Esophagus mucosa (tissue), 1 donor: Measurements from ENCODE around the gene STXBP2. TPM values are rescaled to one million over a fixed set of nuclear protein-coding genes. Genes with fewer than 3 reads are reported as not detected.
A peak's percentile ranks its signal among the peaks of the same experiment; 100 is the strongest.

Source experiments
- ATAC-seq: fragments of 200-7000 bp; cut with Tn5 transposase; one replicate; pipeline ENCODE4 v1.9.1; 2020
- total RNA-seq: library from RNA; stranded (reverse); gene quantifications from one replicate; pipeline ENCODE4 v1.2.4, GENCODE V29; 2023
- donor health status: DM: yes; HTN: yes; CAD: no.

Gene STXBP2
- total RNA-seq, 1 donor from 2014 or later: 62.7 TPM

DNA sequence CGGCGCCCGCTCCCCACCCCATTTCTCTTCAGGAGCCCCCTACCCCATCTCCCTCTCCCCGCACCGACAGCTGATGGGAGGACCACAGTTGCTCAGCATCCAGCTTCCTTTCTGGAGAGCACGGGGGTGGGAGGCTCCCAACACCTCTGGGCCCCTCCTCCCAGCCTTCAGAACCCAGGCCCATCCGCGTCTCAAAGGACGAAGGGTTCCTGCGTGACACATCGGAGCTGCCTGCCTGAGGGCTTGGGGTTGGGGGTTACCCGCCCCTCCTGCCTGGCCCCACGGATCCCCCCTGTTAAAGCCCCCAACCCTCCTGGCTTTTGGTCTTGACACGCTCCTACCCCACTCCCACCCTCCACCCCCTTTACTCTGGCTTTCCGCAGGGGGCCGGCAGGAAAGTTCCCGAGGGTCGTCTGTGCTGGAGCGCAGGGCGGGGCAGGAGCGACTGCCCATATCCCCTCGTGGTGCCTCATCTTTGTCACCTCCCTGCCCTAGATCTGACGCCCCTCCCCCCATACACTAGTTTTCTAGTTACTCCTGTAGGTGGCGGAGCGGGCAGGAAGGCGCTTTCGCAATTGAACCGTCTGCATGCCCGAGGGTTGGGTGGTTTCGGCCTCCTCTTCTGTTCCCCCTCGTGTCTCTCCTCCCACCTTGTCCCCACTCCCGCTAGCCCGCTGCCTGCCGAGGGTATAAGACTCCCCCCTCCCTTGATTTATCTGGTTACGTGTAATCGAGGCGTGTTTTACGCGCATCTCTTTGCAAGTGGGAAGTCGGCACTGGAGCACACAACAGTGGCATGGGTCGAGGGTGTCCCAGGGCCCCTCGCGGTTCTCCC lies 44.6 kb downstream of the STXBP2 start:
- peak; percentile 56 for ATAC-seq

DNA sequence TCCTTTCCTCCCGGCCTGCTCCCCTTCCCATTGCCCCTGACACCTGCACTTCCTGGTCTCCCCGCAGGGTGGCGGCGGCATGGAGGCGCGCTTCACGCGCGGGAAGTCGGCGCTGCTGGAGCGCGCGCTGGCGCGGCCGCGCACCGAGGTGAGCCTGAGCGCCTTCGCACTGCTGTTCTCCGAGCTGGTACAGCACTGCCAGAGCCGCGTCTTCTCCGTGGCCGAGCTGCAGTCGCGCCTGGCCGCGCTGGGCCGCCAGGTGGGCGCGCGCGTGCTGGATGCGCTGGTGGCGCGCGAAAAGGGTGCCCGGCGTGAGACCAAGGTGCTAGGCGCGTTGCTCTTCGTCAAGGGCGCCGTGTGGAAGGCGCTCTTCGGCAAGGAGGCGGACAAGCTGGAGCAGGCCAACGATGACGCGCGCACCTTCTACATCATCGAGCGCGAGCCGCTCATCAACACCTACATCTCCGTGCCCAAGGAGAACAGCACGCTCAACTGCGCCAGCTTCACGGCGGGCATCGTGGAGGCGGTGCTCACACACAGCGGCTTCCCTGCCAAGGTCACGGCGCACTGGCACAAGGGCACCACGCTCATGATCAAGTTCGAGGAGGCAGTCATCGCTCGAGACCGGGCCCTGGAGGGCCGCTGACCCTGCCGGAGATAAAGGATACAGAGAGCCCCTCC lies 45.4 kb downstream of the STXBP2 start:
- ATAC-seq: no peak

DNA sequence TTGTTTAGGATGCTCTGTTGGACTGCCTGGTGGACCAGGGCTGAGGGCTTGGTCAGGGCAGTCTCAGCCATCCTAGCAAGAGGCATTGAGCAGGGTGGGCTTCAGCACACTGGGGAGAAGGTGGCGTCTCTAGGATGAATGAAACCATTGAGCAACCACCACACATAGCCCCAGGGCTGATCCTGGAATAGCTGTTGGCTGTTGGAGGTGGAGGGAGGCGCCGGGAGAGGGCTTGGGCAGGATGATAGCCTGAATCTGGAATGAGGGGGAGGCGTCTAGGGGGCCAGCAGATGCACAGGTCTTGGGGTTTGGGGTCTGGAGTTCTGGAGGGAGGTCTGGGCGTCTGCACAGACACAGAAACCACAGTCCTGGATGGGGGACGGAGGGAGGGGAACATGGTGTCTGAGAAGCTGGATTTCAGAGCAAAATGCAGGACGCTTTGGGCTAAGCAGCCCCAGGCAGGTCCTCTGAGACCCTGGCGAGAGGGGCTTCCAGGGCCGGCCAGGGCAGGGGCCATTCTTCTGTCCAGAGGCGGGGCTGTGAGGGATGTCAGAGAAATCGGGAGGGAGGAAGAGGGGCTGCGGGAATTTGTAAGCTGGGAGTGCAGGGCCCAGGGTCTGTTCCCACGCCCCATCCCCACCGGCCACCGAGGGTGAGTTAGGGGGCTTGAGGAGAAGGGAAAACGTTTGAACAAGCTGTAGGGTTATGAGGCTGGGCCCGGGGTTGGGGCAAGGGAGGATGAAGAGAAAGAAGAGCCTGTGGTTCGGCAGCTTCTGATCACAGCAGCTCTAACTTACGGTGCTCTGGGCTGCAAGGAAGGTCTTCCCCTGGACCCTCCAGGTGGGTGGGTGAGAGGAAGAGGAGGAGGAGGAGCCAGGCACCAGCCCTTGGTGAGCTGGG lies 48.9 kb downstream of the STXBP2 start:
- ATAC-seq: no peak

DNA sequence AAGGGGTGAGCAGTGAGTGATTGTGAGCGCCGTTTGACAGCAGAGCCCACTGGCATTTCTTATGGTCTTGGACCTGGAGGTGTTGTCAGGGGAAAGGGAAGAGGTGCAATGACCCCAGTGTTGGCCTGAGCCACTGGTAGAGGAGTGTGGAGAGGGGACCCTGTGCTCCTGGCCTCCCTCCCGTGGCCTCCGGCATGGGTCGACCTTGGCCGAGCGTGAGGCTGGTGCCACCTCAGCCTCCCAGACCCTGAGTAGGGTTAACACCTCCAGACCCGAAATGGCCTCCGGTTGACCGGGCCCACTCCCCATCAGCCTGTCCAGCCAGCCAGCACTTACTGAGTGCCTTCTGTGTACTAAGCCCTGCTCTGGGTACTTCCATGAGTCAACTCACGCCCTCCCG lies 50.3 kb downstream of the STXBP2 start:
- ATAC-seq: peak; percentile 31

DNA sequence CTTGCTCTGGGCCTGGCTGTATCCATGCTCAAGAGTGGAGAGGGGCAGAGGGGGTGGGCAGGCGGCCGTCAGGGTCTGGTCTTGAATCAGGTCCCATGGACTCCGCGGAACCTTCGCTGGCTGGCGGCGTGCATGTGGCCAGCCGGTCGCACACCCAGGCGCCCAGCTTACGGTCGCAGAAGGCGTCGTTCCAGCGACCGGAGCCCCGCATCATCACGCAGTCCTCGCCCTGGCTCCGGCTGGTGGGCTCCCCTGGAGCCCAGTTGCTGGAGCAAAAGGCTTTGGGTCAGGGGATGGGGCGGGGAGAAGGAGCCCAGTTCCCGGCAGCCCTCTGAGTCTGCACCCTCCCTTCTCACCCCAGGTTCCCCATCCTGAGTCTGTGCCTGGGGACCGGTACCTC lies 52.3 kb downstream of the STXBP2 start:
- ATAC-seq: no peak

DNA sequence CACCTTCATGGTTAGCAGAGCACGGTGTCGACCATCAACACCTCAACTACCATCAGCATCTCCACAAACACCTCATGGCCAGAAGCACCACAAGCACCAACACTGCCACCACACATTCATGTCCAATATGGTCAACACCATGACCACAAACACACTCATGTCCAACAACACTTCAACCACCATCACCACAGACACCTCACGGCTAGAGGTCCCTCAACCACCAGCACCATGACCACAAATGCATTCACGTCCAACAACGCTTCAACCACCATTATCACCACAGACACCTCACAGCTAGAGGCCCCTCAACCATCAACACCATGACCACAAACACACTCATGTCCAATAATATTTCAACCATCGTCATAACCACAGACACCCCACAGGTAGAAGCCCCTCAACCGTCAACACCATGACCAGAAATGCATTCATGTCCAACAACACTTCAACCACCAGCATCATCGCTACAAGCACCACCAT lies 53.9 kb downstream of the STXBP2 start:
- ATAC-seq: no peak

DNA sequence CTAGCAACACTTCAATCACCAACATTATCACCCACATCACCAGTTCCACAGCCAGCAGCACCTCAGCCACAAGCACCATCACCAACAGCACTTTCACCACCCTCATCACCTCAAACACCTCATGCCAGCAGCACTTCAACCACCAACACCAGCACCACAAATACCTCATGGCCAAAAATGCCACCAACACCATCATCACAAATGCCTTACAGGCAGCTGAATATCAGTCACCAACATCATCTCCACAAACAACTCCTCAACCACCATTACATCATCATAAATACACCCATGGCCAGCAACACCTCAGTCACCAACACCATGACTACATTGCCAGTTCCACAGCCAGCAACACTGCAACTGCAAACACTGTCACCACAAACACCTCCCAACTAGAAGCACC lies 54.6 kb downstream of the STXBP2 start:
- ATAC-seq: no peak

DNA sequence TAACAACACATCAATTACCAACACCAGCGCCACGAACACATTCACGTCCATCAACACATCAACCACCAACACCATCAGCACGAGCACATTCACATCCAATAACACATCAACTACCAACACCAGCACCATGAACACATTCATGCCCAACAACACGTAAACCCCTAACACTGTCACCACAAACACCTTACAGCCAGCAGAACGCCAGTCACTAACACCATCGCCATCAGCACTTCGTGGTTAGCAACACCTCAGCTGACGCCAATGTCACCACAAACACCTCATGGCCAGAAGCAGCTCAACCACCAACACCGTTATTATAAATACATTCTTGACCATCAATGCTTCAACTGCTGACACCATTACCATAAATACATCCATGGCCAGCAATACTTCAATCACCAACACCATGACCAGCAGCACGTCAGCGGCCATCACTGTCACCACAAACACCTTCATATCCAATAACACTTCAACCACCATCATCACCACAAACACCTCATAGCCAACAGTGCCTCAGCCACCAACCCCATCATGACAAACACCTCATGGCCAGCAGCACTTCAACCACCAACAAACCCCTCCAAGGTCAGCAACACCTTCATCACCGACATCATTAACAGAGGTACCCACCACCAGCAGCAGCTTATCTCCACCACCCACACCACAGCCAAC lies 55.6 kb downstream of the STXBP2 start:
- no peak for ATAC-seq

DNA sequence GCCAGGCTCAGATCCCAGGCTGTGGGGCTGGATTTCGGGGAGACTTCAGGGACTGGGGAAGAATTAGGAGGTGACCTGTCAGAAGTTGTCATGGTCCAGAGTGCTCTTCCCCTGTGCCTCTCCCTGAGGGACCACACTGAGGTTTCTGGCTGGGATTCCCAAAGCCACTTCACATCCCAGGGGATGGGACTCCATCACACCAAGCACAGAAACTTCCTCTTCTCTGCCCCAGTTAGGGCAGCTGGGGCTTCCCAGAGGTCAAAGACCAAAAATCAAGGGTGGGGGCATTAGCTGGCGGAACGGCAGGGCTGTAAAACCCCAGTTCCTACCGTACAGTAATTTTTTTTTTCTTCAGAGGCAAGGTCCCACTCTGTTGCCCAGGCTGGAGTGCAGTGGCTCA lies 57.6 kb downstream of the STXBP2 start:
- ATAC-seq: no peak

Other genes starting within 250 kb of the STXBP2 start
- gene PEX11G, start 148.1 kb upstream of the STXBP2 start, total RNA-seq: 4.8 TPM
- 11.2 TPM for gene ZNF358, start 121.0 kb upstream of the STXBP2 start, total RNA-seq
- gene MCOLN1, start 114.5 kb upstream of the STXBP2 start, total RNA-seq: 9.2 TPM
- gene PNPLA6, start 101.4 kb upstream of the STXBP2 start, total RNA-seq: 48.1 TPM
- gene CAMSAP3, start 41.2 kb upstream of the STXBP2 start, total RNA-seq: 21.2 TPM
- gene XAB2, start 7.6 kb upstream of the STXBP2 start, total RNA-seq: 17.9 TPM
- gene PET100, start 7.3 kb upstream of the STXBP2 start, total RNA-seq: 91.7 TPM
- gene PCP2, start 3.4 kb upstream of the STXBP2 start, total RNA-seq: not detected
- not detected for gene RETN, start 31.9 kb downstream of the STXBP2 start, total RNA-seq
- gene MCEMP1, start 40.0 kb downstream of the STXBP2 start, total RNA-seq: 0.24 TPM
- 127 TPM for gene TRAPPC5, start 43.7 kb downstream of the STXBP2 start, total RNA-seq
- gene FCER2, start 65.0 kb downstream of the STXBP2 start, total RNA-seq: 0.20 TPM
- not detected for gene CLEC4G, start 95.0 kb downstream of the STXBP2 start, total RNA-seq
- gene CD209, start 110.4 kb downstream of the STXBP2 start, total RNA-seq: 0.32 TPM
- gene CLEC4M, start 126.1 kb downstream of the STXBP2 start, total RNA-seq: not detected
- gene EVI5L, start 193.1 kb downstream of the STXBP2 start, total RNA-seq: 9.6 TPM
- gene PRR36, start 237.3 kb downstream of the STXBP2 start, total RNA-seq: 0.04 TPM